GM23338 (cell line): ENCODE data around the gene THSD7A. TPM values are rescaled to one million over a fixed set of nuclear protein-coding genes. Genes with fewer than 3 reads are reported as not detected.

Source experiments
- ATAC-seq: fragments of 200-7000 bp; cut with Tn5 transposase; 3 replicates; pipeline ENCODE4 v1.9.1; 2020
- DNase-seq: peaks from one replicate; pipeline ENCODE4 v3.0.0-alpha.2; 2015; ENCODE audit warnings: low spot score
- H2AFZ ChIP-seq: fragments of 200-600 bp; sonication (generic); 2 replicates; pipeline ENCODE4 v1.8.0; 2016; ENCODE audit warnings: antibody characterized with exemption, mild to moderate bottlenecking, moderate library complexity
- H3F3A ChIP-seq: fragments of 200-600 bp; sonication (generic); replicated peaks from 2 replicates; pipeline ENCODE4 v1.8.0; 2017; ENCODE audit warnings: antibody characterized with exemption, mixed run types, low read depth
- H3K27ac ChIP-seq: fragments of 200-600 bp; sonication (generic); 2 replicates; pipeline ENCODE4 v1.6.1; 2016; ENCODE audit warnings: low read depth
- H3K27me3 ChIP-seq: fragments of 200-600 bp; sonication (generic); 2 replicates; pipeline ENCODE4 v1.8.0; 2016; ENCODE audit warnings: mild to moderate bottlenecking, mixed run types, moderate library complexity; ENCODE audit not compliant: insufficient read depth
- H3K36me3 ChIP-seq: fragments of 200-600 bp; sonication (generic); 2 replicates; pipeline ENCODE4 v1.8.0; 2016; ENCODE audit warnings: mild to moderate bottlenecking; ENCODE audit not compliant: insufficient read depth
- H3K4me1 ChIP-seq: fragments of 200-600 bp; sonication (generic); 2 replicates; pipeline ENCODE4 v1.8.0; 2016; ENCODE audit warnings: mild to moderate bottlenecking, moderate library complexity; ENCODE audit not compliant: insufficient read depth
- H3K4me2 ChIP-seq: fragments of 200-600 bp; sonication (generic); 2 replicates; pipeline ENCODE4 v1.7.1; 2017; ENCODE audit warnings: mixed run types
- H3K4me3 ChIP-seq: fragments of 200-600 bp; sonication (generic); 2 replicates; pipeline ENCODE4 v1.6.1; 2016; ENCODE audit warnings: mixed run types
- H3K79me2 ChIP-seq: fragments of 200-600 bp; sonication (generic); replicated peaks from 2 replicates; pipeline ENCODE4 v1.8.0; 2017; ENCODE audit warnings: mild to moderate bottlenecking; ENCODE audit not compliant: insufficient read depth
- H3K9me2 ChIP-seq: fragments of 200-600 bp; sonication (generic); 2 replicates; pipeline ENCODE4 v1.8.0; 2017; ENCODE audit not compliant: insufficient read depth
- H4K20me1 ChIP-seq: fragments of 200-600 bp; sonication (generic); replicated peaks from 2 replicates; pipeline ENCODE4 v1.8.0; 2017; ENCODE audit warnings: mild to moderate bottlenecking; ENCODE audit not compliant: insufficient read depth
- H3K27ac Mint-ChIP-seq: 2 replicates; pipeline ENCODE4 v1.8.0; 2020; ENCODE audit warnings: inconsistent platforms, mild to moderate bottlenecking, moderate library complexity, mixed read lengths
- H3K27me3 Mint-ChIP-seq: 3 replicates; pipeline ENCODE4 v1.8.0; 2022; ENCODE audit warnings: low read depth, mild to moderate bottlenecking, moderate library complexity, mixed read lengths, inconsistent platforms; ENCODE audit not compliant: insufficient read depth, poor library complexity
- H3K36me3 Mint-ChIP-seq: 3 replicates; pipeline ENCODE4 v1.8.0; 2021; ENCODE audit warnings: low read depth, mild to moderate bottlenecking, inconsistent platforms, moderate library complexity, mixed read lengths
- H3K4me1 Mint-ChIP-seq: 3 replicates; pipeline ENCODE4 v1.8.0; 2020; ENCODE audit warnings: mild to moderate bottlenecking, inconsistent platforms, mixed read lengths
- H3K4me3 Mint-ChIP-seq: 3 replicates; pipeline ENCODE4 v1.8.0; 2021; ENCODE audit warnings: moderate library complexity, mild to moderate bottlenecking, inconsistent platforms, mixed read lengths
- H3K9me3 Mint-ChIP-seq: 3 replicates; pipeline ENCODE4 v1.8.0; 2020; ENCODE audit warnings: moderate library complexity, mild to moderate bottlenecking, inconsistent platforms, mixed read lengths
- CREB1 ChIP-seq: fragments of 250-450 bp; sonication (Bioruptor Pico); IDR thresholded peaks from 2 replicates; pipeline ENCODE4 v1.5.0; 2020; ENCODE audit warnings: low read depth, mild to moderate bottlenecking, moderate library complexity
- polyA plus RNA-seq: library from polyadenylated mRNA; unstranded; fragments of >200 nt; fragmentation: Nextera tagmentation; extraction: Ambion mirVana; gene quantifications from 2 replicates; pipeline ENCODE4 v1.2.1, GENCODE V29; 2016
- total RNA-seq: library from RNA; depleted of rRNA; stranded (reverse); fragments of >200 nt; shearing (Covaris generic); gene quantifications from 2 replicates; pipeline ENCODE4 v1.2.3, GENCODE V29; 2014

The THSD7A gene
- total and polyA plus RNA-seq, 2 experiments from 2014 or later = 1.3 to 2.1 TPM

DNA sequence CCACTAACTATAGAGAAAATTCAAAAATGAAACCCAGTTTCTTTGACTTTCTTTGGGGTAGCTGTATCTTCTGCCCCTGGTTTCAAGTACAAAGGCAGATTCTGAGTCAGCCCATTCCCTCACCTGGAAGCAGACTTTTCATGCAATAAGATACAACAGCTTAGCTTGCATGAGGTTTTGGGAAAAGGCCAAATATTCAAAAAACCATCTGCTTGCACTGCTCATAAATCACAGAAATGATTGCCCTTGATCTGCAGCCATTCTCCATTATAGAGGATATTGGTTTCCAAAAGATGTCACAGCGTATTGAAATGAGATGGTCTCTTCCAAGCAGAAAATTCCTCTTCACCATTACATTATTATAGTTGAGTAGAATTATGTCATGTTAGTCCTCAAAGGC is 504.4 kb downstream of the THSD7A start:
- TF ChIP-seq CREB1 (CRISPR knock-in tag) = no peak
- DNase-seq = no peak
- H3F3A ChIP-seq = no peaks in the 10 kb centered on the region
- peaks cover 11% of the 10 kb centered on the region for H3K4me1 Mint-ChIP-seq
- H2AFZ ChIP-seq = no peak overlapping the region
- H3K4me2 ChIP-seq = no peak overlapping the region
- ATAC-seq = no peak
- no peaks in the 10 kb centered on the region for H3K36me3 Mint-ChIP-seq
- no peaks in the 10 kb centered on the region for H4K20me1 ChIP-seq
- no peaks in the 10 kb centered on the region for H3K27me3 Mint-ChIP-seq
- no peaks in the 10 kb centered on the region for H3K9me2 ChIP-seq
- no peak overlapping the region for H3K4me3 Mint-ChIP-seq
- no peaks in the 10 kb centered on the region for H3K4me1 ChIP-seq
- H3K4me3 ChIP-seq = no peak overlapping the region
- no peak overlapping the region for H3K27ac Mint-ChIP-seq
- no peaks in the 10 kb centered on the region for H3K79me2 ChIP-seq
- no peak overlapping the region for H3K27ac ChIP-seq
- H3K9me3 Mint-ChIP-seq = no peaks in the 10 kb centered on the region
- H3K36me3 ChIP-seq = no peaks in the 10 kb centered on the region
- H3K27me3 ChIP-seq = no peaks in the 10 kb centered on the region
